Choroid plexus epithelial cell (primary cell): ENCODE data around the gene FOXK1.
"Not testable (repeated sequence)": the region's sequence is repeated elsewhere in the genome, so short reads cannot be mapped to it uniquely, and the experiment has no call there.

Experiments
- DNase-seq: peaks from one replicate; pipeline ENCODE4 v3.0.0-alpha.2; 2010; ENCODE audit warnings: low read depth
- H3K4me3 ChIP-seq: 2 replicates; pipeline ENCODE4 v1.5.1; 2011; ENCODE audit warnings: low read depth, mild to moderate bottlenecking, control low read depth, low read length, moderate library complexity
- TF ChIP-seq, protein P1 (sequence below): conservative IDR thresholded peaks from 2 replicates; pipeline ENCODE4 v1.5.1; 2011; ENCODE audit warnings: low read depth, mild to moderate bottlenecking, control low read depth, inconsistent platforms, low read length, moderate library complexity

FOXK1 gene

DNA sequence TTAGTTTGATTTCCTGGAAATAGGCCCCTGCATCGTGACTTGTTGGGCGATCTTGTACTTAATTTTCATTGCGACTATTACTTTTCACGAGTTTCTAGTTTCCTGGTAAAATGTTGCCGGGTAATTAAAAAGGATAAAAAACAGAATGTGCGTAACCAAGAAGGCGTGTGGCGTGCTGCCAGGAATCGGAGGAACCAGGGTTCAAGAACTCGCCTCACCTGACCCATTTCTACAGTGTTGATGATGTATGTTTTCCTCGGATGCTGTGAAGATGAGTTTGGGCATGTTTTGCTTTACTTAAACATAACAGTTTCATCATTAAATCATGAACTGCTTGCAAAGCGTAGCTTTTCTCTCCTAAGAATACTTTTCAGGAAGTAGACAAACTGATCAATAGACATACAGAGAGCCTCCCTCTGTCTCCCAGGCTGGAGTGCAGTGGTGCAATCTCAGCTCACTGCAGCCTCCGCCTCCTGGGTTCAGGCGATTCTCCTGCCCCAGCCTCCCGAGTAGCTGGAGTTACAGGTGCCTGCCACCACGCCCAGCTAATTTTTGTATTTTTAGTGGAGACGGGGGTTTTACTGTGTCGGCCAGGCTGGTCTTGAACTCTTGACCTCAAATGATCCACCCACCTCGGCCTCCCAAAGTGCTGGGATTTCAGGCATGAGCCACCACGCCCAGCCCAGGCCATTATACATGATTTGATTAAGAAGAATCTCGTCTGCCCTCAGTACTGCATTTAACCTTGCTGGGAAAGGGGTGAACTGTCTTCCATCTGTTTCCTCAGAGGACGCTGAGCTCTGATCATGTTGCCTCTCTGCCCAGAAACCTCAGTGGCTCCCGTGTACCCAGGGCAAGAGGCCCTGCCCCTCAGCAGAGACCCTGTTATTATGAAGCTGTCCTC lies 9.1 kb downstream of the FOXK1 start:
- H3K4me3 ChIP-seq: no peak overlapping the region
- DNase-seq: no peak
- TF ChIP-seq, protein P1, sequence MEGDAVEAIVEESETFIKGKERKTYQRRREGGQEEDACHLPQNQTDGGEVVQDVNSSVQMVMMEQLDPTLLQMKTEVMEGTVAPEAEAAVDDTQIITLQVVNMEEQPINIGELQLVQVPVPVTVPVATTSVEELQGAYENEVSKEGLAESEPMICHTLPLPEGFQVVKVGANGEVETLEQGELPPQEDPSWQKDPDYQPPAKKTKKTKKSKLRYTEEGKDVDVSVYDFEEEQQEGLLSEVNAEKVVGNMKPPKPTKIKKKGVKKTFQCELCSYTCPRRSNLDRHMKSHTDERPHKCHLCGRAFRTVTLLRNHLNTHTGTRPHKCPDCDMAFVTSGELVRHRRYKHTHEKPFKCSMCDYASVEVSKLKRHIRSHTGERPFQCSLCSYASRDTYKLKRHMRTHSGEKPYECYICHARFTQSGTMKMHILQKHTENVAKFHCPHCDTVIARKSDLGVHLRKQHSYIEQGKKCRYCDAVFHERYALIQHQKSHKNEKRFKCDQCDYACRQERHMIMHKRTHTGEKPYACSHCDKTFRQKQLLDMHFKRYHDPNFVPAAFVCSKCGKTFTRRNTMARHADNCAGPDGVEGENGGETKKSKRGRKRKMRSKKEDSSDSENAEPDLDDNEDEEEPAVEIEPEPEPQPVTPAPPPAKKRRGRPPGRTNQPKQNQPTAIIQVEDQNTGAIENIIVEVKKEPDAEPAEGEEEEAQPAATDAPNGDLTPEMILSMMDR: no peak

DNA sequence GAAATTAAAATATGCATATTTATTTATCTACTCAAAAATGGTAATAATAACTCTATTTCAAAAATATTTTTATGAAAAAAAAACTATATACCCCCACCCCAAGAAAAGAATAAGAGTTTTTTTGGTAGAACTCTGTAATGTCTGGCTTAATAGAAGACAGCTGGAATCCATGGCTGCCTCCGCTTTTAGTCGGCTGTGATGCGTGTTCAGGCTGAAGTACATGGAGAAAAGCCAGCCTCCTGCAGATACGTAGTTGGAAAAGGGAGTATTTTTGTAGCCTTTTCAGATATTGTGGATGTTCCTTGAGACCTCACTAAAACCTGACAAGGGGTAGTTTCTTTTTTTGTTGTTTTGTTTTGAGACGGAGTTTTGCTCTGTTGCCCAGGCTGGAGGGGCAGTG lies 10.0 kb downstream of the FOXK1 start:
- DNase-seq: no peak
- H3K4me3 ChIP-seq: no peak overlapping the region
- TF ChIP-seq, protein P1: no peak

DNA sequence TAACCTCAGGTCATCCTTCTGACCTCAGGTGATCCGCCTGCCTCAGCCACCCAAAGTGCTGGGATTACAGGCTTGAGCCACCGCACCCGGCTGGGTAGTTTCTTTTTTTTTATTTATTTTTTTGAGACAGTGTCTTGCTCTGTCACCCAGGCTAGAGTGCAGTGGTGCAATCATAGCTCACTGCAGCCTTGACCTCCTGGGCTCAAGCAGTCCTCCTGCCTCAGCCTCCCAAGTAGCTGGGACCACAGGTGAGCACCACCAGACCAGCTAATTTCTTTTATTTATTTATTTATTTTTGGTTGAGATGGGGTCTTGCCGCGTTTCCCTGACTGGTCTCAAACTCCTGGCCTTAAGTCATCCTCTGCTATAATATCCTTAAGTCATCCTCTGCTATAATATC lies 10.5 kb downstream of the FOXK1 start:
- not testable (repeated sequence) for DNase-seq

DNA sequence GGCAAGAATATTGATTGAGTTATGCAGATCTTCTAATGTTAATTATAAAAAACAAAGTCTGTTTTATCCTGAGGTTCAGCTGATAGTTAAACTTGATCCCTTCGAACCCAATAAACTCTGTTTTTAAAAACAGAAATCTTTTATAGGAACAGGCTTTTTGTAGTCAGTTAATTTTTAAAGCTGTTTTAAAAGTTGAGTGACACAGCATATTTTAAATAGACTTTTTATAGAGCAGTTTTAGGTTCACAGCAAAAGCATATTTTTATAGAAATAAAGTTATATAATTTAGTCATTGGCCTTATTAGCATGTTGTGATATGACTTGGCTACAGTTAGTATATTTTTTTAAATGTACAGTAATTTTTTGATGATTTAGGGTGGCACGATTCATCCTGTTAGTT lies 11.1 kb downstream of the FOXK1 start:
- no peak overlapping the region for H3K4me3 ChIP-seq
- TF ChIP-seq, protein P1: no peak
- DNase-seq: no peak

More for the DNA sequence above, 10.5 kb downstream of the FOXK1 start:
- H3K4me3 ChIP-seq: not testable (repeated sequence)

DNA sequence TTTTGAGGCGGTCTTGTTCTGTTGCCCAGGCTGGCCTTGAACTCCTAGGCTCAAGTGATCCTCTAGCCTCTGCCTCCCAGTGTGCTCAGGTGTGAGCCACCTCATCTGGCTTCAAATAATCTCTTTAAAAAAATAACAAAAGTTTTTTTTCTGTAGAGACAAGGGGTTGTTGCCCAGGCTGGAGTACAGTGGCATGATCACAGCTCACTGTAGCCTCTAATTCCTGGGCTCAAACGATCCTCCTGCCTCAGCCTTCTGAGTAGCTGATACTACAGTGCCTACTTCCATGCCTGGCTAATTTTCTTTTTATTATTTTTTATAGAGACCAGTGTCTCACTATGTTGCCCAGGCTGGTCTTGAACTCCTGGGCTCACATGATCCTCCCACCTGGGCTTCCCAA lies 11.7 kb downstream of the FOXK1 start:
- TF ChIP-seq, protein P1: no peak
- no peak overlapping the region for H3K4me3 ChIP-seq
- no peak for DNase-seq

DNA sequence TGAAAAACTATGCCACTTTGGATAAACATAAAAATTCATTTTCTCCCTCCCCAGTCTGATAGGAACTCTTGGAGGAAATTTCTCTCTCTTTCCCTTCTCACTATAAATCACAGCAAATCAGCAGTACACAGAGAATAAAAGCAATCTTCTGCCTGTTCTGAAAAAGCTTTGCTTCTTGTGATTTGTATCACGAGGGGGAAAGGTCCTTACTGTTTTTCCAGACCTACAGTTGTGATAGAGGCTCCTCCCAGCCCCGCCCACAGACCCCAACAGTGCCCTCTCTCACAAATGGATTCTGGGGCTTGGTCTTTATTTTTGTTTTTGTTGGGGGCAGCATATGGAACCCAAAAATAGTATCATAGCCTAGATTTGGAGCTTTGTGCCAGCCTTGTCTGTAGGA lies 12.2 kb downstream of the FOXK1 start:
- TF ChIP-seq, protein P1: no peak
- DNase-seq: no peak
- H3K4me3 ChIP-seq: no peak overlapping the region

DNA sequence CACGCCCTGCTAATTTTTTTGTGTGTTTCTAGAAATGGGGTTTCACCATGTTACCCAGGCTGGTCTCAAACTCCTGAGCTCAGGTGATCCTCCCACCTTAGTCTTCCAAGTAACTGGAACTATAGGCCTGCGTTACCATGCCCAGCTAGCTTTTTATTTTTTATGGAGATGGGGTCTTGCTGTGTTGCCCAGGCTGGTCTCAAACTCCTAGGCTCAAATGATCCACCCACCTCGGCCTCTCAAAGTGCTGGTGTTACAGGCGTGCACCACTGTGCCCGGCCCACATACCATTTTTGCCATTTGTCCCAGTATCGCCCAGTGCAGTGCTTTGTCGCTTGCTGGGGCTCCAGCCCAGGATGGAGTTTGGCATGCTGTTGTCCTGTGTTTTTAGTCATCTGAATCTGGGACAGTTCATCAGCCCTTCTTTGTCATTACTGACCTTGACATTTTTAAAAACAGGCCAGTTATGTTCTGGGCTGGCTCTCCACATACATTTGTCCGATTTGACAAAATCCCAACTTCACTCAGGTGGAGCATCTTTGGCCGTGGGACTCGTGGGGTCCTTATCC lies 16.7 kb downstream of the FOXK1 start:
- DNase-seq: no peak
- H3K4me3 ChIP-seq: no peak overlapping the region
- TF ChIP-seq, protein P1: no peak
